Epithelial cell of prostate (primary cell): Measurements from ENCODE around the gene GPR18.

Source experiments
- DNase-seq: peaks from one replicate; pipeline ENCODE4 v3.0.0-alpha.2; 2011; ENCODE audit warnings: low read depth, low spot score
- H3K27ac ChIP-seq: fragments of 450-650 bp; 2 replicates; pipeline ENCODE4 v1.5.1; 2017; ENCODE audit warnings: mild to moderate bottlenecking

Gene GPR18

GRCh38 chr13:99258210-99258860, at the start of gene GPR18:
TSS of gene GPR18 (minus strand) at chr13:99258379. CDS start at chr13:99255872, 2,507 bp downstream.
- no peak within 1 kb of the TSS for H3K27ac ChIP-seq
- DNase-seq: no peak

GRCh38 chr13:99307648-99308339, 49.6 kb upstream of the GPR18 start:
- peak overlapping the region; percentile 54 for H3K27ac ChIP-seq
- DNase-seq: peak; percentile 83

- no peak for DNase-seq
- peak within 1 kb of the TSS; percentile 54 for H3K27ac ChIP-seq
Measured at GRCh38 chr13:99307247-99307646, 49.1 kb upstream of the GPR18 start, which contains the start of gene GPR183. TSS of gene GPR183 (minus strand) at chr13:99307399. CDS start at chr13:99296145, 11,254 bp downstream.

- DNase-seq: no peak
- no peak overlapping the region for H3K27ac ChIP-seq
Measured at GRCh38 chr13:99305566-99305965, 47.4 kb upstream of the GPR18 start.

GRCh38 chr13:99305158-99305557, 47.0 kb upstream of the GPR18 start:
- DNase-seq: no peak
- no peak overlapping the region for H3K27ac ChIP-seq

- no peak for DNase-seq
- H3K27ac ChIP-seq: no peak overlapping the region
Measured at GRCh38 chr13:99304541-99304940, 46.4 kb upstream of the GPR18 start.

- no peak overlapping the region for H3K27ac ChIP-seq
- no peak for DNase-seq
Measured at GRCh38 chr13:99303863-99304521, 45.8 kb upstream of the GPR18 start.

- H3K27ac ChIP-seq: no peak overlapping the region
- DNase-seq: no peak
Measured at GRCh38 chr13:99302637-99303505, 44.7 kb upstream of the GPR18 start.

- DNase-seq: no peak
- H3K27ac ChIP-seq: no peak overlapping the region
Measured at GRCh38 chr13:99301913-99302636, 43.9 kb upstream of the GPR18 start.

GRCh38 chr13:99301056-99301838, 43.1 kb upstream of the GPR18 start:
- no peak overlapping the region for H3K27ac ChIP-seq
- no peak for DNase-seq

- H3K27ac ChIP-seq: no peak overlapping the region
- DNase-seq: no peak
Measured at GRCh38 chr13:99299920-99300341, 41.8 kb upstream of the GPR18 start.

GRCh38 chr13:99299256-99299919, 41.2 kb upstream of the GPR18 start:
- no peak overlapping the region for H3K27ac ChIP-seq
- no peak for DNase-seq

- DNase-seq: no peak
- no peak overlapping the region for H3K27ac ChIP-seq
Measured at GRCh38 chr13:99298056-99298455, 39.9 kb upstream of the GPR18 start.

- no peak for DNase-seq
- H3K27ac ChIP-seq: no peak overlapping the region
Measured at GRCh38 chr13:99297331-99297730, 39.2 kb upstream of the GPR18 start.

- H3K27ac ChIP-seq: no peak overlapping the region
- no peak for DNase-seq
Measured at GRCh38 chr13:99296398-99296797, 38.2 kb upstream of the GPR18 start.

- no peak overlapping the region for H3K27ac ChIP-seq
- DNase-seq: no peak
Measured at GRCh38 chr13:99295488-99296252, 37.5 kb upstream of the GPR18 start.

- H3K27ac ChIP-seq: no peak overlapping the region
- no peak for DNase-seq
Measured at GRCh38 chr13:99294958-99295357, 36.8 kb upstream of the GPR18 start.

GRCh38 chr13:99294198-99294597, 36.0 kb upstream of the GPR18 start:
- no peak for DNase-seq
- no peak overlapping the region for H3K27ac ChIP-seq
